ENCODE measurements around the gene MAPK8IP1. TPM values are rescaled to one million over a fixed set of nuclear protein-coding genes. Genes with fewer than 3 reads are reported as not detected.

The MAPK8IP1 gene
- total and polyA plus RNA-seq, 7 donors = 0.53 to 2.6 (median 1.3) TPM

DNA sequence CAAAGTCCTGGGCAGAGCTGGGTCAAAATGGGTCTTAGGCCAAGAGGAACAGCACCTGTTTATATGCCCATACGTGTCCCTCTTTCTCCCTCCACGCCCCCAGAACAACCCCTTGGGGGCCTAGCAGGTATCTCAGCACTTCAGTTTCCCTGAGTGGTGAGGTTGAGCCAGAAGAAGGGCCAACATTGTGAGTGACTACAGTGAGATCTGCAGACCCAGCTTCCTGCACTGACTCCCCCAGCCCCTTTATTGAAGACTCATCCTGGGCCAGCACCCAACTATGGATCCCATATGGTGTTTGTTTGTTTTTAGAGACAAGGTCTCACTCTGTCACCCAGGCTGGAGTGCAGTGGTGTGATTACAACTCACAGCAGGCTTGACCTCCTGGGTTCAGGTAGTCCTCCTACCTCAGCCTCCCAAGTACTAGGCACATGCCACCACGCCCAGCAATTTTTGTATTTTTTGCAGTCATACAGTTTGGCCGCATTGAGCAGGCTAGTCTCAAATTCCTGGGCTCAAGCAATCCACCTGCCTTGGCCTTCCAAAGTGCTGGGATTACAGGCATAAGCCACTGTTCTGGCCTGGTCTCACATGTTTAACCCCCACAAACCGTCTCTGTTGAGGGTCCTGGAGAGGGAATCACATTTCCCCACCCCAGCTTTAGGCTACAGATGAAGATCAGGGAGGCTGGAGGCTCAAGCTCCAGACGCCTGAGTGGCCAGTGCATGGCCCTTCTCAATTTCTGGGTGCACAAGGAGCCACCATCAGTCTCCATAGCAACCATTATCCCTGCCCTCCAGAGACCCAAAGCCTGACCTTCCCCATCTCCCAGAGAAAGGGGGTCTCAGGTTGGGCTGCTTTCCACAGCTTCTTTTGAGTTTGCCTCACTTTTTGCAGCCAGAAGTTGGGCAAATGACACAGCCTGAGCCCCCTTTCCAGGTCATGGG, 35.4 kb downstream of the MAPK8IP1 start:
- H3K4me1 ChIP-seq = peaks cover 21% of the 10 kb centered on the region
- 81 to 85% (median 85%) methylated on average over 6 of the region's 6 CpGs for WGBS, 3 donors
- peaks cover 0 to 33% (median 13%) of the 10 kb centered on the region in 3 donors for H3K27me3 ChIP-seq (ENCODE audit: insufficient read depth in 3 of 3, low read length in 2 of 3)
- no peaks in the 10 kb centered on the region for H3K9me3 ChIP-seq
- H3K27ac ChIP-seq = no peak overlapping the region
- no peak overlapping the region for H3K4me3 ChIP-seq
- ATAC-seq (no peak), DNase-seq (peak; percentile 2 to 26)
- H3K36me3 ChIP-seq (ENCODE audit: insufficient read depth in 1 of 2, low read depth in 1 of 2) = peaks cover 0 to 4% of the 10 kb centered on the region in 2 donors
- intact Hi-C loops (cut with DNase I) = no loop called here
- TF ChIP-seq, protein P1, sequence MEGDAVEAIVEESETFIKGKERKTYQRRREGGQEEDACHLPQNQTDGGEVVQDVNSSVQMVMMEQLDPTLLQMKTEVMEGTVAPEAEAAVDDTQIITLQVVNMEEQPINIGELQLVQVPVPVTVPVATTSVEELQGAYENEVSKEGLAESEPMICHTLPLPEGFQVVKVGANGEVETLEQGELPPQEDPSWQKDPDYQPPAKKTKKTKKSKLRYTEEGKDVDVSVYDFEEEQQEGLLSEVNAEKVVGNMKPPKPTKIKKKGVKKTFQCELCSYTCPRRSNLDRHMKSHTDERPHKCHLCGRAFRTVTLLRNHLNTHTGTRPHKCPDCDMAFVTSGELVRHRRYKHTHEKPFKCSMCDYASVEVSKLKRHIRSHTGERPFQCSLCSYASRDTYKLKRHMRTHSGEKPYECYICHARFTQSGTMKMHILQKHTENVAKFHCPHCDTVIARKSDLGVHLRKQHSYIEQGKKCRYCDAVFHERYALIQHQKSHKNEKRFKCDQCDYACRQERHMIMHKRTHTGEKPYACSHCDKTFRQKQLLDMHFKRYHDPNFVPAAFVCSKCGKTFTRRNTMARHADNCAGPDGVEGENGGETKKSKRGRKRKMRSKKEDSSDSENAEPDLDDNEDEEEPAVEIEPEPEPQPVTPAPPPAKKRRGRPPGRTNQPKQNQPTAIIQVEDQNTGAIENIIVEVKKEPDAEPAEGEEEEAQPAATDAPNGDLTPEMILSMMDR (IDR thresholded peaks at IDR 0.05) = no peak

DNA sequence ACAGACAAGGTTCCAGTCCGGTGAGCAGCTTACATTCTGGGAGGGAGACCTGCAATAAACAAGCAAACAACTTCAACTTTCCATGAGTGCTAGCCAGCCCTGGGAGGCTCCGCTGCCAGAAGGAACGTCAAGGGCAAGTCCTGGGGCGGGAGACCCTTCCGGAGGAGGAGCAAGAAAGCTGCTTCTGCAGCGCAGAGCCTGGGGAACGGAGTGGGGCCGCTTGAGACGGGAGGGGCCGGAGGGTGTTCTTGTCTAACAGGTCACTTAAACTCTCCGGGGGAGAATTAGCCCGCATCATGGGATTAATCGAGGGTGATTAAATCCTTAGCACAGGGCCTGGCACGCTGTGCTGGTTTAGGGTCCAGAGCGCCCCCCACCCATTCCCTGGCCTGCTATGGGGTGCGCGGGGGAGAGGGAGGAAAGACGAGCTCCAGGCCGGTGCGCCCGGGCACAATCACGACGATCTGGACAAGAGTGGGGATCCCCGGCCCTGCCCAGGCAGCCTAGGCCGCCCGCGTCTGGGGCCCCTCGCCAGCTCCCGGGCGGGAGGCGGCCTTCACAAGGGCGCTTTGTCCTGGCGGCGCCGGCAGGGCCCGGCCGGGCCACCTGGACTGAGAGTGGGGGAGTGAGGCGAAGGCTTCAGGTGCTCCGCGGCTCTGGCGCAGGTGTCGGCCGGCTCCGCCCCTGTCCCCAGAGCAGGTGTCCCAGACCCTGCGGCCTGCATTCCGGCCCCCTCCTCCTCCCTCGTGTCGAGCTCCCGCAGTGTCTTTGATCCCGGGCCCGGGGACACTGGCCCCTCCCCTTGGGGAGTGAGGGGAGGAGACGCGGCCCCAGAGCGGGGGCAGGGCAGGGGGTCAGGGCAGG, 36.3 kb downstream of the MAPK8IP1 start:
- WGBS, 3 donors = 25 to 42% (median 31%) methylated on average over 29 to 54 of the region's 54 CpGs
- DNase-seq = peak; percentile 14 to 47
- intact Hi-C loops (cut with DNase I) = no loop called here

DNA sequence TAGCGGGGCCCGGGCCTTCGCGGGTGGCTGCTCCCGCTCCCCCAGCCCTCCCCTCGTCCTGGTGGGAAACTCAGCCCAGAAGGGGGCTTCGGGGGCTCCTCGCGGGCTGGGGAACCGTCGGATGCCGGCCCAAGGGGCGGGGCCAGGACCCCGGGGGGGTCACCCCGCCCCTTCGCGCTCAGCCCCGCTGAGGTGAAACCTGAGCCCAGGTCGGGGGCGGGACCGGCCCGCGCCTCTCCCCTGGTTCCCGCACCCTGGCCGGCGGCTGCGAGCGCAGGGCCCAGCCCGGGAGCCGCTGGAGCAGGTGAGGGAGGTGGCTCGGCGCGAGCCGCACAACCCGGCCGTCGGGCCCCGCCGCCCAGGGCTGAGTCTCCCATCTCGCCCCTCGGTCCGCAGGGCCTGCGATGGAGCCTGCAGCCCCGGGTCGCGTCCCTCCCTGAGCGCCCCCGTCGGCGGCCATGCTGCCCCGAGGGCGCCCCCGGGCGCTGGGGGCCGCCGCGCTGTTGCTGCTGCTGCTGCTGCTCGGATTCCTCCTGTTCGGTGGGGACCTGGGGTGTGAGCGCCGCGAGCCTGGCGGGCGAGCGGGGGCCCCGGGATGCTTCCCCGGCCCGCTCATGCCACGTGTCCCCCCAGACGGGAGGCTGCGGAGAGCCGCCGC, 37.1 kb downstream of the MAPK8IP1 start, which contains the start of gene LARGE2:
TSS of gene LARGE2 (plus strand) at position 232 of the 658 bp plus-strand sequence. CDS start at position 459, 227 bp downstream.
- peak within 1 kb of the TSS; percentile 52 for H3K4me3 ChIP-seq
- DNase-seq = peak in 1 of 2 donors; percentile 52

More for the DNA sequence above, 36.3 kb downstream of the MAPK8IP1 start:
- peaks cover 0 to 34% (median 13%) of the 10 kb centered on the region in 3 donors for H3K27me3 ChIP-seq (ENCODE audit: insufficient read depth in 3 of 3, low read length in 2 of 3)
- no peak for ATAC-seq
- peak overlapping the region; percentile 52 for H3K4me3 ChIP-seq
- TF ChIP-seq, protein P1 (IDR thresholded peaks at IDR 0.05) = no peak
- no peaks in the 10 kb centered on the region for H3K9me3 ChIP-seq
- H3K4me1 ChIP-seq = peaks cover 11% of the 10 kb centered on the region
- H3K27ac ChIP-seq = no peak overlapping the region
- H3K36me3 ChIP-seq (ENCODE audit: insufficient read depth in 1 of 2, low read depth in 1 of 2) = no peaks in the 10 kb centered on the region

More for the DNA sequence above, 37.1 kb downstream of the MAPK8IP1 start, which contains the start of gene LARGE2:
- intact Hi-C loops (cut with DNase I) = no loop called here
- 0 to 2% (median 1%) methylated on average over 25 to 72 of the region's 73 CpGs for WGBS, 3 donors
- TF ChIP-seq, protein P1 (IDR thresholded peaks at IDR 0.05) = no peak
- Histone ChIP-seq H3K4me1 (peaks cover 6% of the 10 kb centered on the region), H3K9me3 (no peaks in the 10 kb centered on the region), H3K36me3 (ENCODE audit: insufficient read depth in 1 of 2, low read depth in 1 of 2) (no peaks in the 10 kb centered on the region), H3K27me3 (ENCODE audit: insufficient read depth in 3 of 3, low read length in 2 of 3) (peaks cover 0 to 34% (median 13%) of the 10 kb centered on the region in 3 donors), H3K27ac (no peak within 1 kb of the TSS)
- no peak for ATAC-seq
